Caco-2 (cell line): Measurements from ENCODE around the gene F10. TPM values are rescaled to one million over a fixed set of nuclear protein-coding genes. Genes with fewer than 3 reads are reported as not detected.
"Not testable (repeated sequence)": the region's sequence is repeated elsewhere in the genome, so short reads cannot be mapped to it uniquely, and the experiment has no call there.

Experiments
- BruUV-seq: library from RNA; stranded (reverse); fragments of 400-500 nt; replicated peaks from 2 replicates; lab custom pipeline; 2021; lab: Mats Ljungman, UMichigan
- CTCF ChIA-PET: fragments of 300-600 bp; sonication (Branson Sonifier 250); formaldehyde crosslinking; loops from one replicate; lab custom pipeline; 2022; ENCODE audit warnings: antibody characterized with exemption; lab: Charles Lee
- POLR2A ChIA-PET: fragments of 300-600 bp; sonication (Branson Sonifier 250); formaldehyde crosslinking; loops from one replicate; lab custom pipeline; 2022; ENCODE audit warnings: antibody characterized with exemption; lab: Charles Lee
- DNase-seq, 2 experiments: peaks; one replicate each; pipeline versions ENCODE4 v3.0.0 to v3.0.0-alpha.2; 2020 to 2022
- H3K27me3 ChIP-seq: replicated peaks from 2 replicates; pipeline ENCODE4 v1.6.0; 2011; ENCODE audit warnings: low read length; ENCODE audit not compliant: control insufficient read depth, insufficient read depth
- H3K36me3 ChIP-seq: 2 replicates; pipeline ENCODE4 v1.5.1; 2011; ENCODE audit warnings: low read length; ENCODE audit not compliant: control insufficient read depth, insufficient read depth
- H3K4me1 ChIP-seq: fragments of 250-450 bp; sonication (Bioruptor Pico); 2 replicates; pipeline ENCODE4 v1.5.1; 2020; ENCODE audit warnings: mild to moderate bottlenecking
- H3K4me3 ChIP-seq: 2 replicates; pipeline ENCODE4 v1.5.1; 2011; ENCODE audit warnings: low read depth, mild to moderate bottlenecking, control low read depth, low read length
- H3K9me3 ChIP-seq: fragments of 250-450 bp; sonication (Bioruptor Pico); 2 replicates; pipeline ENCODE4 v1.5.1; 2020; ENCODE audit warnings: mild to moderate bottlenecking, moderate library complexity
- H3K27ac Mint-ChIP-seq: one replicate; pipeline ENCODE4 v1.8.0; 2022; ENCODE audit warnings: mixed read lengths; ENCODE audit not compliant: unreplicated experiment
- H3K27me3 Mint-ChIP-seq: one replicate; pipeline ENCODE4 v1.8.0; 2022; ENCODE audit warnings: mixed read lengths; ENCODE audit not compliant: insufficient read depth, unreplicated experiment
- H3K36me3 Mint-ChIP-seq: one replicate; pipeline ENCODE4 v1.8.0; 2022; ENCODE audit warnings: mild to moderate bottlenecking, mixed read lengths; ENCODE audit not compliant: insufficient read depth, unreplicated experiment
- H3K4me1 Mint-ChIP-seq: one replicate; pipeline ENCODE4 v1.8.0; 2022; ENCODE audit warnings: low read depth, mixed read lengths; ENCODE audit not compliant: unreplicated experiment
- H3K4me3 Mint-ChIP-seq: one replicate; pipeline ENCODE4 v1.8.0; 2022; ENCODE audit warnings: mild to moderate bottlenecking, moderate library complexity, mixed read lengths; ENCODE audit not compliant: unreplicated experiment
- H3K9me3 Mint-ChIP-seq: one replicate; pipeline ENCODE4 v1.8.0; 2022; ENCODE audit warnings: mixed read lengths; ENCODE audit not compliant: unreplicated experiment
- intact Hi-C: fragments of 100-400 bp; cut with micrococcal nuclease; formaldehyde crosslinking; loops from one replicate; pipeline ENCODE4 v1.10.0; 2022; ENCODE audit not compliant: unreplicated experiment
- total RNA-seq: library from RNA; stranded (reverse); gene quantifications from 2 replicates; pipeline ENCODE4 v1.2.3, GENCODE V29; 2022
- TF ChIP-seq, protein P1 (sequence below), 2 experiments: fragments of 200-600 bp in 1 of 2; IDR thresholded peaks; 1 replicate in 1 of 2; 2 replicates in 1 of 2; pipeline versions ENCODE4 v1.5.1 to v1.8.0; 2011 to 2022; ENCODE audit warnings: antibody characterized with exemption in 1 of 2, control low read depth in 1 of 2, inconsistent platforms in 1 of 2, low read depth in 1 of 2, low read length in 1 of 2, mild to moderate bottlenecking in 1 of 2, moderate library complexity in 1 of 2; ENCODE audit not compliant: insufficient read depth in 1 of 2, severe bottlenecking in 1 of 2, unreplicated experiment in 1 of 2

F10 gene
- total RNA-seq, 1 experiment from 2014 or later: 34.3 TPM

DNA sequence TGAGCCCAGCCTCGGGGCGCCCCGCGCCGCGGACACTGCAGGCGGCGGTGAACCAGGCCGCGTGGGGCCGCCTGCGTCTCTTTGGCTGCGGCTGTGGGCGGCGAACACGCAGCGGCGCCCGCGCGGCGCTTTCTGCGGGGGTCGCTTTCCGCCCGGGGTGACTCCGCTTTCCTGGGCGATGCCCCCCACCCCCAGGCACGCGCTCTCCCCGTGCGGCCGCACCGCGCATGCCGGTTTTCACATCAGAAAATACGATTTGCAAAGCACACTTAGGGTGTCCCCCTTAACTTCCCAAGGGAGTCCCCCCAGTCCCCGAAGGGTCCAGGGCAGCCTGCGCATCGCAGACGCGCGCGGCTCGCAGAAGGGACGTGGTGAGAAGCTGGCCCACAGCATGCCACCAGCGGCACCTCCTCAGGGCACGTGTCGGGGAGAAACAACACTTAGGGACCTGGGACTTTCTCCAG lies 11.7 kb upstream of the F10 start:
- H3K4me3 Mint-ChIP-seq: no peak overlapping the region
- BruUV-seq: no TSS peak
- no peaks in the 10 kb centered on the region for H3K9me3 Mint-ChIP-seq
- H3K27me3 ChIP-seq: no peaks in the 10 kb centered on the region
- no peak overlapping the region for H3K27ac Mint-ChIP-seq
- POLR2A ChIA-PET: no interaction called here
- peaks cover 8% of the 10 kb centered on the region; the same call in 1 of the 2 replicates for H3K9me3 ChIP-seq
- TF ChIP-seq, protein P1, sequence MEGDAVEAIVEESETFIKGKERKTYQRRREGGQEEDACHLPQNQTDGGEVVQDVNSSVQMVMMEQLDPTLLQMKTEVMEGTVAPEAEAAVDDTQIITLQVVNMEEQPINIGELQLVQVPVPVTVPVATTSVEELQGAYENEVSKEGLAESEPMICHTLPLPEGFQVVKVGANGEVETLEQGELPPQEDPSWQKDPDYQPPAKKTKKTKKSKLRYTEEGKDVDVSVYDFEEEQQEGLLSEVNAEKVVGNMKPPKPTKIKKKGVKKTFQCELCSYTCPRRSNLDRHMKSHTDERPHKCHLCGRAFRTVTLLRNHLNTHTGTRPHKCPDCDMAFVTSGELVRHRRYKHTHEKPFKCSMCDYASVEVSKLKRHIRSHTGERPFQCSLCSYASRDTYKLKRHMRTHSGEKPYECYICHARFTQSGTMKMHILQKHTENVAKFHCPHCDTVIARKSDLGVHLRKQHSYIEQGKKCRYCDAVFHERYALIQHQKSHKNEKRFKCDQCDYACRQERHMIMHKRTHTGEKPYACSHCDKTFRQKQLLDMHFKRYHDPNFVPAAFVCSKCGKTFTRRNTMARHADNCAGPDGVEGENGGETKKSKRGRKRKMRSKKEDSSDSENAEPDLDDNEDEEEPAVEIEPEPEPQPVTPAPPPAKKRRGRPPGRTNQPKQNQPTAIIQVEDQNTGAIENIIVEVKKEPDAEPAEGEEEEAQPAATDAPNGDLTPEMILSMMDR (IDR thresholded peaks at IDR 0.05; ENCODE audit: insufficient read depth in 1 of 2, low read depth in 1 of 2, low read length in 1 of 2, severe bottlenecking in 1 of 2, unreplicated experiment in 1 of 2): no peak
- H3K4me1 Mint-ChIP-seq: no peaks in the 10 kb centered on the region
- H3K4me1 ChIP-seq: peaks cover 3% of the 10 kb centered on the region; the same call in 1 of the 2 replicates
- intact Hi-C loops: no loop called here
- H3K36me3 Mint-ChIP-seq: peaks cover 8% of the 10 kb centered on the region
- H3K27me3 Mint-ChIP-seq: no peaks in the 10 kb centered on the region
- peak in 1 of 2 experiments; percentile 26 for DNase-seq
- no peaks in the 10 kb centered on the region for H3K36me3 ChIP-seq
- no peak overlapping the region for H3K4me3 ChIP-seq
- CTCF ChIA-PET: no interaction called here

DNA sequence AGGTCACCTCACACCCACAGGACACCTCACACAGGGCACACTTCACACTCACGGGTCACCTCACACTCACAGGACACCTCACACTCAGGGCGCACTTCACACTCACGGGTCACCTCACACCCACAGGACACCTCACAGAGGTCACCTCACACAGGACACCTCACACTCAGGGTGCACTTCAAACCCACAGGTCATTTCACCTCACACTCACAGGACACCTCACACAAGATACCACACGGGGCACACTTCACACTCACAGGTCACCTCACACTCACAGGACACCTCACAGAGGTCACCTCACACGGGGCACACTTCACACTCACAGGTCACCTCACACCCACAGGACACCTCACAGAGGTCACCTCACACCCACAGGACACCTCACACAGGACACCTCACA lies 10.8 kb upstream of the F10 start:
- H3K27ac Mint-ChIP-seq, H3K4me3 ChIP-seq, H3K27me3 ChIP-seq, CTCF ChIA-PET, BruUV-seq, DNase-seq, H3K9me3 Mint-ChIP-seq, H3K4me3 Mint-ChIP-seq, H3K4me1 ChIP-seq, POLR2A ChIA-PET, H3K9me3 ChIP-seq, H3K27me3 Mint-ChIP-seq, H3K36me3 Mint-ChIP-seq, H3K36me3 ChIP-seq, H3K4me1 Mint-ChIP-seq, intact Hi-C loops: not testable (repeated sequence)

DNA sequence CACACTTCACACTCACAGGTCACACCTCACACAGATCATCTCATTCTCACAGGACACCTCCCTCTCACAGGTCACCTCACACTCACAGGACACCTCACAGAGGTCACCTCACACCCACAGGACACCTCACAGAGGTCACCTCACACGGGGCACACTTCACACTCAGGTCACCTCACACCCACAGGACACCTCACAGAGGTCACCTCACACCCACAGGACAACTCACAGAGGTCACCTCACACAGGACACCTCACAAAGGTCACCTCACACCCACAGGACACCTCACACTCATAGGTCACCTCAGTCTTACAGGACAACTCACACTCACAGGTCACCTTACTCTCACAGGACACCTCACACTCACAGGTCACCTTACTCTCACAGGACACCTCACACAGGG lies 10.1 kb upstream of the F10 start:
- CTCF ChIA-PET, H3K36me3 ChIP-seq, H3K27me3 Mint-ChIP-seq, H3K27me3 ChIP-seq, H3K9me3 ChIP-seq, H3K4me3 Mint-ChIP-seq, H3K4me1 ChIP-seq, BruUV-seq, H3K27ac Mint-ChIP-seq, POLR2A ChIA-PET, H3K4me3 ChIP-seq, H3K9me3 Mint-ChIP-seq, DNase-seq, intact Hi-C loops, H3K4me1 Mint-ChIP-seq, H3K36me3 Mint-ChIP-seq: not testable (repeated sequence)

DNA sequence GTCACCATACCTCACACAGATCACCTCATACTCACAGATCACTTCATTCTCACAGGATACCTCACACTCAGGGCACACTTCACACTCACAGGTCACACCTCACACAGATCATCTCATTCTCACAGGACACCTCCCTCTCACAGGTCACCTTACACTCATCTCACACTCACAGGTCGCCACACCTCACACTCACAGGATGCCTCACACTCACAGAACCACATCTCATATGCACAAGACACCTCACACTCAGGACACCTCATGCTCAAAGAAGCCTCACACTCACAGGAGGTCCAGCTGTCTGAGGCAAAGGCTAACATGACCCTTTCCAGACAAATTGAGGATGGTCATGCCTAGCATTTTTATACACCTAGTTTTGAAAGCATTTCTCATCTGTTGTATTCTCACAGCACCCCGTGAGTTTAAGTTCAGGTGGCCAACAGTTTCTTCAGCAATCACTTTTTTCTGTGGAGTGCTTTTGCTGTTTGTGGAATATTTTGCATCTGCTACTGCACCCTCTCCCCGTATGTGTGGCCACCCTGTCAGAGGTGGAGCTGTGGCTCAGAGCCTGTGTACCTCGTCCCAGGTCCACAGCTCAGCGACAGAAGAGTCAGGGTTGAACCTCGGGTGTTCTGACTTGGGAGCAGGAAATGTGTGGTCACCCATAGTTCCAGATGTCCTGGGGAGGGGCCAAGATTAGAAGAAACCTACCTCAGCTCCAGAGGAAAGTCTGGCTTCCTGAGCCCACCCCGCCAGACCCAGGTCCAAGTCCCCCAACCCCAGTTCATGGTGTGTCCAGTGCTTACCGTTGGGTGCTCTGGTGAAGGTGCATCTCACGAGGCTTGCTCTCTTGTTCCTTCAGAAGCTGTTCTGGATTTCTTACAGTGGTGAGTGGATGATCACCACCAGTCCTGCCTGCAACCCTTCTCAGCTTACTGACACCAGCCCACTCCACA lies 9.4 kb upstream of the F10 start:
- POLR2A ChIA-PET: no interaction called here
- Histone ChIP-seq H3K36me3 (no peaks in the 10 kb centered on the region), H3K4me1 (peaks cover 8% of the 10 kb centered on the region), H3K27me3 (no peaks in the 10 kb centered on the region), H3K4me3 (no peak overlapping the region), H3K9me3 (peaks cover 8% of the 10 kb centered on the region; the same call in 1 of the 2 replicates)
- no TSS peak for BruUV-seq
- H3K27me3 Mint-ChIP-seq: no peaks in the 10 kb centered on the region
- CTCF ChIA-PET: no interaction called here
- no peak for DNase-seq
- H3K4me1 Mint-ChIP-seq: no peaks in the 10 kb centered on the region
- intact Hi-C loops: no loop called here
- no peaks in the 10 kb centered on the region for H3K9me3 Mint-ChIP-seq
- peaks cover 7% of the 10 kb centered on the region for H3K36me3 Mint-ChIP-seq
- H3K27ac Mint-ChIP-seq: no peak overlapping the region
- no peak overlapping the region for H3K4me3 Mint-ChIP-seq
- TF ChIP-seq, protein P1 (IDR thresholded peaks at IDR 0.05; ENCODE audit: insufficient read depth in 1 of 2, low read depth in 1 of 2, low read length in 1 of 2, severe bottlenecking in 1 of 2, unreplicated experiment in 1 of 2): no peak
